HG03159 (cell line): ENCODE results near the gene C2CD2L.
"Not testable (repeated sequence)": the region's sequence is repeated elsewhere in the genome, so short reads cannot be mapped to it uniquely, and the experiment has no call there.

Experiments used
- ATAC-seq: cut with Tn5 transposase; IDR thresholded peaks from one replicate; pipeline ENCODE4 v1.9.1; 2021; ENCODE audit warnings: mild to moderate bottlenecking, moderate library complexity; ENCODE audit not compliant: unreplicated experiment

C2CD2L gene

DNA sequence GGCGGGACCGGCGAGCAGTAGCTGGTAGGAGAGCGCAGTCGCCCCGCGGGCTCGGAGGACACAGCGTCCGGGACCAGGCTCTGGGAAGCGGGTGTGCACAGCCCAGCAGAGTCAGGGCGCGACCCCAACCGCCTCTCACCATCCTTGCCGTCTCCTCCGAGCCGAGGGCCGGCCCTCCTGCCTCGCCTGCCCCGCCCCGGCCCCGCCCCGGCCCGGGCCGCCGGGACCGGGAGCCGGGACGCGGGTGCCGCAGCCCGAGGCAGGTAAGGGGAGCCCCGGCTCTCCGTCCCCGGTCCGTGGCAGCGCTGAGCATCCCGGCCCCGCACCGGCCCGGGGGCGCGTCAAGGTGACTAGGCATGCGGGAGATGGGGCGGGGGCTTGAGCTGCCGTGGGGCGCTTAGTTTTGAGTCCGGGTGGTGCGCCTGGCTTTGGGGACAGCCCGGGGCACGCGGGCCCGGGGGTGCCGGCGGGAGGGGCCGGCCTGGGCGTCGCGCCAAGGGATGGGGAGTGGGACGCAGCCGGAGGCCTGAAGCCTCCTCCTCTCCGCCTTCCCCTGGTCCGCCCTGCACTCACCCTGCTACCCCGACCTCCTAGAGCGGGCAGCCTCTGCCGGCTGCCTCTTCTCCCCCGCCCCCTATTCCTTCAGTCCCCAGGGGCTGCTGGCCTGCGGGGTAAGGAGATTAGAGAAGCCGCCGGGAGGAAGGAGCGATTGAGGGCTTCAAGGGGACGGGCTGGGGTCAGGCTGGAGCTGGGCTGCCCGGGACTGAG is 42.1 kb downstream of the C2CD2L start, which contains the start of gene ABCG4:
ABCG4 (plus strand) TSS at position 35 of the 768 bp plus-strand sequence. CDS start 914 bp downstream, outside the sequence.
- no peak for ATAC-seq

GRCh38 chr11:119149786-119150275 is 42.7 kb downstream of the C2CD2L start:
- no peak for ATAC-seq

- no peak for ATAC-seq
These were observed 44.9 kb downstream of the C2CD2L start for GRCh38 chr11:119152043-119152442.

DNA sequence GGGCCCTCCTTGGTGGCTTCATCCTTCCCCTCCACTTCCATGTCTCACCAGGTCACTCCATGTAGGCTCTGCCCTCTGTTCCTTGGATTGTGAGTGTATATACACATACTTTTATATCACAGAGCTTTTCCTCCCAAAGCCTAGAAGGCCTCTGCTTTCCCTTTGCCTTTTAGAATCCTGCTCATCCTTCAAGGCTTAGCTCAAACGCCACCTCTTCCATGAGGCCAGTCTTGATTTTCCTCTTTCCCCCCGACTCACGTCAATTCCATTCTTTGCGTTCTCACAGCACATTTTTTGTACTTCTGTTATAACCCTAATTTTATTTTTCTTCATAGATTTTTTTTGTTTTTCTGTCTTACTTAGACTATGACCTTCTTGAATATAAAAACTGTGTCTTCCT is 45.5 kb downstream of the C2CD2L start:
- no peak for ATAC-seq

- ATAC-seq = no peak
These were observed 46.1 kb downstream of the C2CD2L start for GRCh38 chr11:119153049-119153818.

GRCh38 chr11:119154178-119154577 is 47.0 kb downstream of the C2CD2L start:
- no peak for ATAC-seq

GRCh38 chr11:119155733-119156492 is 48.8 kb downstream of the C2CD2L start:
- no peak for ATAC-seq

DNA sequence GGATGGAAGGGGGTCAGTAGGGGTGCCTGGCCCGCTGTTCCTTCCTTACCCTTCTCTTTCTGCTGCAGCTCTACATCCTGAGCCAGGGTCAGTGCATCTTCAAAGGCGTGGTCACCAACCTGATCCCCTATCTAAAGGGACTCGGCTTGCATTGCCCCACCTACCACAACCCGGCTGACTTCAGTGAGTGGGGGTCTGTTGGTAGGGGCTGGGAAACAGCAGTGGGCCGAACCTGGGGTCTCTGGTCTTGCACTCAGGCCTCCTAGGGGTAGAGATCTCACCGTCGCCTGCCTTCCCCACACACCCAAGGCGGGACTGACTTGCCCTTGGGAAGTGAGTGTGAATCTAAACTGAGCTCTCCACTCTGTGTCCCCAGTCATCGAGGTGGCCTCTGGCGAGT is 49.4 kb downstream of the C2CD2L start:
- no peak for ATAC-seq

DNA sequence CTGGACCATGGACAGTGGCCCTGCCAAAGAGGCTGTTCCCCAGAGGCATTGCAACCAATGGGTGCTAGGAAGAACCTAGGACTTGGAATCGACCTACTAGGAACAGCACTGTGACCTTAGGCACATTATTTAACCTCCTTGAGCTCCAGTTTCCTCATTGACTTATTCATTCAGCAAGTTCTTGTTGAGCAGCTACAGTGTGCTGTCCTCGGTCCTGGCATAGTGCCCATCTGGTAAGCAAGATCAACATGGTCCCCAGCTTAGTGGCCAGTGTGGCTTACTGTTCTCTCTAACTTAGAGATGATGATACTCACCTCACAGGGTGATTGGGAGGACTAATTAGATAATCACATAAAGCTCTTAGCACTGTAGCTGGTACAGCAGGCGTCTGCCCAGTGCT is 49.9 kb downstream of the C2CD2L start:
- no peak for ATAC-seq

- no peak for ATAC-seq
These were observed 51.3 kb downstream of the C2CD2L start for GRCh38 chr11:119158467-119158866.

DNA sequence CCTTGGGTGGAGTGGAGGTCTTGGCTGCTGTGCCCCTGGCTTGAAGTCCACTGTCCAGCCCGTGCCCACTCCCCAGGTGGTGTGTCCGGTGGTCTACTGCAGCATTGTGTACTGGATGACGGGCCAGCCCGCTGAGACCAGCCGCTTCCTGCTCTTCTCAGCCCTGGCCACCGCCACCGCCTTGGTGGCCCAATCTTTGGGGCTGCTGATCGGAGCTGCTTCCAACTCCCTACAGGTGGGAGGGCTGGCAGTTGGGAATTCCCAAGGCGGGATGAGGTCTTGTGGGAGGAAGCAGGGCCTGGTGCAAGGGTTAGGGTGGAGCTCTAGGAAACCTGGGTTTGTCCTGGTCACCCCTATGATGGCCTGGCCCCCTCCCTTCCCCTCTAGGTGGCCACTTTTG is 53.0 kb downstream of the C2CD2L start:
- ATAC-seq = no peak

DNA sequence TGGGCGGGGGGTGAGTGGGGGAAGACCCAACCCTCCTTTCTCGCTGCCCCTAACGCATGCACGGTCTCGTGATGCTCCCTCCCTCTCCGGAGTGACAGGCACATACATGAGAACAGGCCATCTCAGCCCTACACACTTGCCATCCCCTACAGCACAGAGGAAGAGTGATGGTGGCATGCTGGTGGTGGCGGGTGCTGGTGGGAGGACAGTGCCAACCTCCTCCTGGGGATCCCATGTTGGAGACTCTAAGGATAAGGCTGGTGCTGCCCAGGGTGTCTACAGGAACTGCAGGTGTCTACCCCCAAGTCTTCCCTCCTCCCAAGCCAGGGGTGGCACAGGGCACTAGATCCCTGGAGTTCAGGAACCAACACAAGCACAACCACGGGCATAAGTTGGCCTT is 54.7 kb downstream of the C2CD2L start:
- no peak for ATAC-seq

- no peak for ATAC-seq
These were observed 59.4 kb downstream of the C2CD2L start for GRCh38 chr11:119166368-119167076.

DNA sequence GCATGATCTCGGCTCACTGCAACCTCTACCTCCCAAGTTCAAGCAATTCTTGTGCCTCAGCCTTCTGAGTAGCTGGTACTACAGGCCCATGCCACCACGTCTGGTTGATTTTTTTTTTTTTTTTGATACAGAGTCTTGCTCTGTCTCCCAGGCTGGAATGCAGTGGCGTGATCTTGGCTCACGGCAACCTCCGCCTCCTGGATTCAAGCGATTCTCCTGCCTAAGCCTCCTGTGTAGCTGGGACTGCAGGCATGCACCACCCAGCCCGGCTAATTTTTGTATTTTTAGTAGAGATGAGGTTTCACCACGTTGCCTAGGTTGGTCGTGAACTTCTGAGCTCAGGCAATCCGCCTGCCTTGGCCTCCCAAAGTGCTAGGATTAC is 59.9 kb downstream of the C2CD2L start:
- ATAC-seq = not testable (repeated sequence)

DNA sequence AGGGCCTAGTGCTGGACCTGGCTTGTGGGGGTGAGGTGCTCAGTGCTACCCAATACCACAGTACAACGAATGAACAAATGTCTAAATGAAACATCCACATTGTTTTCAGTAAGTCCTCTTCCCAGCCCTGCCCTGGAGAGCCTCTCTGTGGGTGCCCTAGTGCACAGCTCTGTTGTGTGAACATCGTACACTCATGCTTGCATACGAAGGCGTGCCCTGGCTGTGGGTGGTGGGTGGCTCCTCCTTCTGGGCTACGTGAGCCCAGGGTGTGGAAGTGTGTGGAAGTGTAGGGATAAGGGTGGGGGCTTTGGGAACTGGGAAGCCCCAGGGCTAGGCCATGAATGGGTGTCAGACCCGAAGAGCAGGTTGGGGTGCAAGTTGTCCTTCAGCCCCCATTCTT is 60.8 kb downstream of the C2CD2L start:
- no peak for ATAC-seq
